Measurements from ENCODE around the gene ANXA7. TPM values are rescaled to one million over a fixed set of nuclear protein-coding genes. Genes with fewer than 3 reads are reported as not detected.

Gene ANXA7
- total RNA-seq, 1 experiment from 2014 or later = 67.8 TPM

DNA sequence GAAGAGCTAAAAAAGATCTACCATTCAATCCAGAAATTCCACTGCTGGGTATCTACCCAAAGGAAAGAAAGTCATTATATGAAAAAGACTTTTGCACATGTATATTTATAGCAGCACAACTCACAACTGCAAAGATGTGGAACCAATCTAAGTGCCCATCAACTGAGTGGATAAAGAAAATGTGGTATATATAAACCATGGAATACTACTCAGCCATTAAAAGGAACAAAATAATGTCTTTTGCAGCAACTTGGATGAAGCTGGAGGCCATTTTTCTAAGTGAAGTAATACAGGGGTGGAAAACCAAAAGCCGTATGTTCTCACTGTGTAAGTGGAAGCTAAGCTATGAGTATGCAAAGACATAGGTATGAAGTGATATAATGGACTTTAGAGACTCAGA is 3.0 kb downstream of the ANXA7 start (continued):
- TF ChIP-seq, protein P1, sequence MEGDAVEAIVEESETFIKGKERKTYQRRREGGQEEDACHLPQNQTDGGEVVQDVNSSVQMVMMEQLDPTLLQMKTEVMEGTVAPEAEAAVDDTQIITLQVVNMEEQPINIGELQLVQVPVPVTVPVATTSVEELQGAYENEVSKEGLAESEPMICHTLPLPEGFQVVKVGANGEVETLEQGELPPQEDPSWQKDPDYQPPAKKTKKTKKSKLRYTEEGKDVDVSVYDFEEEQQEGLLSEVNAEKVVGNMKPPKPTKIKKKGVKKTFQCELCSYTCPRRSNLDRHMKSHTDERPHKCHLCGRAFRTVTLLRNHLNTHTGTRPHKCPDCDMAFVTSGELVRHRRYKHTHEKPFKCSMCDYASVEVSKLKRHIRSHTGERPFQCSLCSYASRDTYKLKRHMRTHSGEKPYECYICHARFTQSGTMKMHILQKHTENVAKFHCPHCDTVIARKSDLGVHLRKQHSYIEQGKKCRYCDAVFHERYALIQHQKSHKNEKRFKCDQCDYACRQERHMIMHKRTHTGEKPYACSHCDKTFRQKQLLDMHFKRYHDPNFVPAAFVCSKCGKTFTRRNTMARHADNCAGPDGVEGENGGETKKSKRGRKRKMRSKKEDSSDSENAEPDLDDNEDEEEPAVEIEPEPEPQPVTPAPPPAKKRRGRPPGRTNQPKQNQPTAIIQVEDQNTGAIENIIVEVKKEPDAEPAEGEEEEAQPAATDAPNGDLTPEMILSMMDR (IDR thresholded peaks at IDR 0.05) = no peak
- no peak for TF ChIP-seq ETV6 (CRISPR knock-in tag; IDR thresholded peaks at IDR 0.05)
- no peak for TF ChIP-seq MYBL2 (CRISPR knock-in tag; IDR thresholded peaks at IDR 0.05)

DNA sequence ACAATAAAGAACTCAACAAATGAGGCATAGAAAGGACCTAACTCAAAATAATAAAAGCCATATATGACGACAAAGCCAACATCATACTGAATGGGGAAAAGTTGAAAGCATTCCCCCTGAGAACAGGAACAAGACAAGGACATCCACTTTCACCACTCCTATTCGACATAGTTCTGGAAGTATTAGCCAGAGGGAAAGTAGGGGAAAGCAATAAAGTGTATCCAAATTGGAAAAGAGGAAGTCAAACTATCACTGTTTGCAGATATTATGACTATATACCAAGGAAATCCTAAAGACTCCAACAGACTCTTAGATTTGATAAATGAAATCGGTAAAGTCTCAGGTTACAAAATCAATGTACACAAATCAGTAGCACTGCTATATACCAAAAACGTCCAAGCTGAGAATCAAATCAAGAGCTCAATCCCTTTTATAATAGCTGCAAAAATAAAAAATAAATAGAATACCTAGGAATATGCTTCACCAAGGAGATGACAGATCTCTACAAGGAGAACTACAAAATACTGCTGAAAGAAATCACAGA is 4.8 kb downstream of the ANXA7 start:
- no peak overlapping the region for H3K27ac Mint-ChIP-seq
- TF ChIP-seq, protein P2, sequence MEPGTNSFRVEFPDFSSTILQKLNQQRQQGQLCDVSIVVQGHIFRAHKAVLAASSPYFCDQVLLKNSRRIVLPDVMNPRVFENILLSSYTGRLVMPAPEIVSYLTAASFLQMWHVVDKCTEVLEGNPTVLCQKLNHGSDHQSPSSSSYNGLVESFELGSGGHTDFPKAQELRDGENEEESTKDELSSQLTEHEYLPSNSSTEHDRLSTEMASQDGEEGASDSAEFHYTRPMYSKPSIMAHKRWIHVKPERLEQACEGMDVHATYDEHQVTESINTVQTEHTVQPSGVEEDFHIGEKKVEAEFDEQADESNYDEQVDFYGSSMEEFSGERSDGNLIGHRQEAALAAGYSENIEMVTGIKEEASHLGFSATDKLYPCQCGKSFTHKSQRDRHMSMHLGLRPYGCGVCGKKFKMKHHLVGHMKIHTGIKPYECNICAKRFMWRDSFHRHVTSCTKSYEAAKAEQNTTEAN (CRISPR knock-in tag; IDR thresholded peaks at IDR 0.05) = no peak
- TF ChIP-seq ZBTB21 (CRISPR knock-in tag; IDR thresholded peaks at IDR 0.05; ENCODE audit: borderline replicate concordance) = no peak
- TF ChIP-seq MXD4 (CRISPR knock-in tag; IDR thresholded peaks at IDR 0.05; ENCODE audit: borderline replicate concordance) = no peak
- TF ChIP-seq, protein P3, sequence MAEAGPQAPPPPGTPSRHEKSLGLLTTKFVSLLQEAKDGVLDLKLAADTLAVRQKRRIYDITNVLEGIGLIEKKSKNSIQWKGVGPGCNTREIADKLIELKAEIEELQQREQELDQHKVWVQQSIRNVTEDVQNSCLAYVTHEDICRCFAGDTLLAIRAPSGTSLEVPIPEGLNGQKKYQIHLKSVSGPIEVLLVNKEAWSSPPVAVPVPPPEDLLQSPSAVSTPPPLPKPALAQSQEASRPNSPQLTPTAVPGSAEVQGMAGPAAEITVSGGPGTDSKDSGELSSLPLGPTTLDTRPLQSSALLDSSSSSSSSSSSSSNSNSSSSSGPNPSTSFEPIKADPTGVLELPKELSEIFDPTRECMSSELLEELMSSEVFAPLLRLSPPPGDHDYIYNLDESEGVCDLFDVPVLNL (CRISPR knock-in tag; IDR thresholded peaks at IDR 0.05; ENCODE audit: borderline replicate concordance, low read depth) = no peak
- TF ChIP-seq TCF7 (CRISPR knock-in tag; IDR thresholded peaks at IDR 0.05; ENCODE audit: low read depth) = no peak
- no peak for TF ChIP-seq ETV6 (CRISPR knock-in tag; IDR thresholded peaks at IDR 0.05)
- TF ChIP-seq IRF2 (CRISPR knock-in tag; IDR thresholded peaks at IDR 0.05; ENCODE audit: borderline replicate concordance, low read depth) = no peak
- TF ChIP-seq NR1H2 (CRISPR knock-in tag; IDR thresholded peaks at IDR 0.05) = no peak
- no peak for TF ChIP-seq OVOL2 (CRISPR knock-in tag; IDR thresholded peaks at IDR 0.05; ENCODE audit: borderline replicate concordance)
- TF ChIP-seq NFYB (CRISPR knock-in tag; conservative IDR thresholded peaks at IDR 0.05; ENCODE audit: low read depth) = no peak
- TF ChIP-seq, protein P4, sequence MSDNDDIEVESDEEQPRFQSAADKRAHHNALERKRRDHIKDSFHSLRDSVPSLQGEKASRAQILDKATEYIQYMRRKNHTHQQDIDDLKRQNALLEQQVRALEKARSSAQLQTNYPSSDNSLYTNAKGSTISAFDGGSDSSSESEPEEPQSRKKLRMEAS (CRISPR knock-in tag; IDR thresholded peaks at IDR 0.05) = no peak
- TF ChIP-seq, protein P5, sequence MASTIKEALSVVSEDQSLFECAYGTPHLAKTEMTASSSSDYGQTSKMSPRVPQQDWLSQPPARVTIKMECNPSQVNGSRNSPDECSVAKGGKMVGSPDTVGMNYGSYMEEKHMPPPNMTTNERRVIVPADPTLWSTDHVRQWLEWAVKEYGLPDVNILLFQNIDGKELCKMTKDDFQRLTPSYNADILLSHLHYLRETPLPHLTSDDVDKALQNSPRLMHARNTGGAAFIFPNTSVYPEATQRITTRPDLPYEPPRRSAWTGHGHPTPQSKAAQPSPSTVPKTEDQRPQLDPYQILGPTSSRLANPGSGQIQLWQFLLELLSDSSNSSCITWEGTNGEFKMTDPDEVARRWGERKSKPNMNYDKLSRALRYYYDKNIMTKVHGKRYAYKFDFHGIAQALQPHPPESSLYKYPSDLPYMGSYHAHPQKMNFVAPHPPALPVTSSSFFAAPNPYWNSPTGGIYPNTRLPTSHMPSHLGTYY (CRISPR knock-in tag; IDR thresholded peaks at IDR 0.05) = no peak
- TF ChIP-seq, protein P6, sequence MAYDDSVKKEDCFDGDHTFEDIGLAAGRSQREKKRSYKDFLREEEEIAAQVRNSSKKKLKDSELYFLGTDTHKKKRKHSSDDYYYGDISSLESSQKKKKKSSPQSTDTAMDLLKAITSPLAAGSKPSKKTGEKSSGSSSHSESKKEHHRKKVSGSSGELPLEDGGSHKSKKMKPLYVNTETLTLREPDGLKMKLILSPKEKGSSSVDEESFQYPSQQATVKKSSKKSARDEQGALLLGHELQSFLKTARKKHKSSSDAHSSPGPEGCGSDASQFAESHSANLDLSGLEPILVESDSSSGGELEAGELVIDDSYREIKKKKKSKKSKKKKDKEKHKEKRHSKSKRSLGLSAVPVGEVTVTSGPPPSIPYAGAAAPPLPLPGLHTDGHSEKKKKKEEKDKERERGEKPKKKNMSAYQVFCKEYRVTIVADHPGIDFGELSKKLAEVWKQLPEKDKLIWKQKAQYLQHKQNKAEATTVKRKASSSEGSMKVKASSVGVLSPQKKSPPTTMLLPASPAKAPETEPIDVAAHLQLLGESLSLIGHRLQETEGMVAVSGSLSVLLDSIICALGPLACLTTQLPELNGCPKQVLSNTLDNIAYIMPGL (CRISPR knock-in tag; IDR thresholded peaks at IDR 0.05) = no peak
- TF ChIP-seq HMGA2 (CRISPR knock-in tag; IDR thresholded peaks at IDR 0.05) = no peak
- no peak for TF ChIP-seq ZNF317 (CRISPR knock-in tag; IDR thresholded peaks at IDR 0.05; ENCODE audit: borderline replicate concordance, low read depth)
- TF ChIP-seq SOX15 (CRISPR knock-in tag; IDR thresholded peaks at IDR 0.05) = no peak
- no peak for TF ChIP-seq SMAD3 (CRISPR knock-in tag; IDR thresholded peaks at IDR 0.05; ENCODE audit: borderline replicate concordance)
- no peak for TF ChIP-seq ZNF219 (CRISPR knock-in tag; IDR thresholded peaks at IDR 0.05; ENCODE audit: borderline replicate concordance)
- TF ChIP-seq, protein P7, sequence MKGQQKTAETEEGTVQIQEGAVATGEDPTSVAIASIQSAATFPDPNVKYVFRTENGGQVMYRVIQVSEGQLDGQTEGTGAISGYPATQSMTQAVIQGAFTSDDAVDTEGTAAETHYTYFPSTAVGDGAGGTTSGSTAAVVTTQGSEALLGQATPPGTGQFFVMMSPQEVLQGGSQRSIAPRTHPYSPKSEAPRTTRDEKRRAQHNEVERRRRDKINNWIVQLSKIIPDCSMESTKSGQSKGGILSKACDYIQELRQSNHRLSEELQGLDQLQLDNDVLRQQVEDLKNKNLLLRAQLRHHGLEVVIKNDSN (CRISPR knock-in tag; IDR thresholded peaks at IDR 0.05) = no peak
- no peak for TF ChIP-seq ZNF138 (CRISPR knock-in tag; conservative IDR thresholded peaks at IDR 0.05)
- H3K27me3 Mint-ChIP-seq (ENCODE audit: low read depth) = no peaks in the 10 kb centered on the region
- ATAC-seq = no peak
- no peak for DNase-seq (ENCODE audit: low spot score)
- H3K4me3 Mint-ChIP-seq = no peak overlapping the region
- CTCF ChIA-PET = no interaction called here
- POLR2A ChIA-PET = no interaction called here
- no peaks in the 10 kb centered on the region for H3K9me3 Mint-ChIP-seq
- H3K36me3 Mint-ChIP-seq = no peaks in the 10 kb centered on the region
- H3K4me1 Mint-ChIP-seq = peaks cover 22% of the 10 kb centered on the region

Measured in WTC11 (cell line).